GM03348 (cell line): ENCODE measurements around the gene TNFRSF1B.

Experiments
- DNase-seq: peaks from one replicate; pipeline ENCODE4 v3.0.0; 2012; ENCODE audit warnings: low spot score

Gene TNFRSF1B

DNA sequence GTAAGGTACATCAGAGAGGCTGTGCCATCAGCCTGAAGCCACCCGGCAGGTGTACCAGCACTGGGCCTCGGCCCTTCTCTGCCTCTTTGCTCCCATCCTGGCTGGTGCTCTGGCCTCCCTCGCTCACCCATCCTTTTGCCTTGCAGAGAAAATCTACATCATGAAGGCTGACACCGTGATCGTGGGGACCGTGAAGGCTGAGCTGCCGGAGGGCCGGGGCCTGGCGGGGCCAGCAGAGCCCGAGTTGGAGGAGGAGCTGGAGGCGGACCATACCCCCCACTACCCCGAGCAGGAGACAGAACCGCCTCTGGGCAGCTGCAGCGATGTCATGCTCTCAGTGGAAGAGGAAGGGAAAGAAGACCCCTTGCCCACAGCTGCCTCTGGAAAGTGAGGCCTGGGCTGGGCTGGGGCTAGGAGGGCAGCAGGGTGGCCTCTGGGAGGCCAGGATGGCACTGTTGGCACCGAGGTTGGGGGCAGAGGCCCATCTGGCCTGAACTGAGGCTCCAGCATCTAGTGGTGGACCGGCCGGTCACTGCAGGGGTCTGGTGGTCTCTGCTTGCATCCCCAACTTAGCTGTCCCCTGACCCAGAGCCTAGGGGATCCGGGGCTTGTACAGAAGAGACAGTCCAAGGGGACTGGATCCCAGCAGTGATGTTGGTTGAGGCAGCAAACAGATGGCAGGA, 24.5 kb upstream of the TNFRSF1B start:
- DNase-seq = no peak

DNA sequence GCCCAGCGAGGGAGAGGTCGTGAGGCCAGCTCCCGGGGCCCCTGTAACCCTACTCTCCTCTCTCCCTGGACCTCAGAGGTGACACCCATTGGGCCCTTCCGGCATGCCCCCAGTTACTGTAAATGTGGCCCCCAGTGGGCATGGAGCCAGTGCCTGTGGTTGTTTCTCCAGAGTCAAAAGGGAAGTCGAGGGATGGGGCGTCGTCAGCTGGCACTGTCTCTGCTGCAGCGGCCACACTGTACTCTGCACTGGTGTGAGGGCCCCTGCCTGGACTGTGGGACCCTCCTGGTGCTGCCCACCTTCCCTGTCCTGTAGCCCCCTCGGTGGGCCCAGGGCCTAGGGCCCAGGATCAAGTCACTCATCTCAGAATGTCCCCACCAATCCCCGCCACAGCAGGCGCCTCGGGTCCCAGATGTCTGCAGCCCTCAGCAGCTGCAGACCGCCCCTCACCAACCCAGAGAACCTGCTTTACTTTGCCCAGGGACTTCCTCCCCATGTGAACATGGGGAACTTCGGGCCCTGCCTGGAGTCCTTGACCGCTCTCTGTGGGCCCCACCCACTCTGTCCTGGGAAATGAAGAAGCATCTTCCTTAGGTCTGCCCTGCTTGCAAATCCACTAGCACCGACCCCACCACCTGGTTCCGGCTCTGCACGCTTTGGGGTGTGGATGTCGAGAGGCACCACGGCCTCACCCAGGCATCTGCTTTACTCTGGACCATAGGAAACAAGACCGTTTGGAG, 23.7 kb upstream of the TNFRSF1B start:
- DNase-seq = no peak

DNA sequence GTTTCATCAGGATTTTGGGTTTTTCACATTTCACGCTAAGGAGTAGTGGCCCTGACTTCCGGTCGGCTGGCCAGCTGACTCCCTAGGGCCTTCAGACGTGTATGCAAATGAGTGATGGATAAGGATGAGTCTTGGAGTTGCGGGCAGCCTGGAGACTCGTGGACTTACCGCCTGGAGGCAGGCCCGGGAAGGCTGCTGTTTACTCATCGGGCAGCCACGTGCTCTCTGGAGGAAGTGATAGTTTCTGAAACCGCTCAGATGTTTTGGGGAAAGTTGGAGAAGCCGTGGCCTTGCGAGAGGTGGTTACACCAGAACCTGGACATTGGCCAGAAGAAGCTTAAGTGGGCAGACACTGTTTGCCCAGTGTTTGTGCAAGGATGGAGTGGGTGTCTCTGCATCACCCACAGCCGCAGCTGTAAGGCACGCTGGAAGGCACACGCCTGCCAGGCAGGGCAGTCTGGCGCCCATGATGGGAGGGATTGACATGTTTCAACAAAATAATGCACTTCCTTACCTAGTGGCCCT, 23.1 kb upstream of the TNFRSF1B start:
- DNase-seq = peak; percentile 92

DNA sequence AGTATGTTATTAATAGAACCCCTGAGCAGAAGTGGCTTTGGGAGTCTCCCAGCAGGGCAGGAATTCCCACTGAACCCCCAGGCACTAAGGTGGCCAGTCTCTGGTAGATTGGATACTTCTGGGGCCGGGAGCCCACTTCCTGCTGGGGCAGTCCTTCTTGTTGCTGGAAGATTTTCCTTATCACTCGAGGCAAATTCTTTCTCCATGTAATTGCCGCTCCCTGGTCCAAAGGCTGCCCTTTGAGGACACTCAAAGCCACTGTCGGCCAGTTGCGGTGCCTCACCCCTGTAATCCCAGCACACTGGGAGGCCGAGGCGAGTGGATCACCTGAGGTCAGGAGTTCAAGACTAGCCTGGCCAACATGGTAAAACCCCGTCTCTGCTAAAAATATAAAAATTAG, 22.6 kb upstream of the TNFRSF1B start:
- DNase-seq = no peak

DNA sequence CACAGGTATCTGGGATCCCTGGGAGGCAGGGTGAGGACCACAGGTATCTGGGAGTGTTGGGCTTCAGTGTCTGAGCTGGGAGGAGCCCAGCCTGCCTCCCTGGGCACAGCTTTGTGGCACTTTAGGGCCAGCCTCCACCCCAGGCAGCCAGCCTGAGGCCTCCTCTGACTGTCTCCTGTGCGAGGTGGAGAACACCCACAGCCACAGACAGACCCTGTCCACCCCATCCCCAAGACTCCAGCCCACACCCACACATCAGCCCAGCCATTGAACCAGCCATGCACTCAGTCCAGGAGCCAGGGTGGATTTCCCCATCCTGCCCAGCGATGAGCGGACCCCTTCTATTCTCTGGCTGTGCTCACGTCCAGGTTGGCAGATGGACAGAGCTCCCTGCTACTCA, 21.8 kb upstream of the TNFRSF1B start:
- no peak for DNase-seq

DNA sequence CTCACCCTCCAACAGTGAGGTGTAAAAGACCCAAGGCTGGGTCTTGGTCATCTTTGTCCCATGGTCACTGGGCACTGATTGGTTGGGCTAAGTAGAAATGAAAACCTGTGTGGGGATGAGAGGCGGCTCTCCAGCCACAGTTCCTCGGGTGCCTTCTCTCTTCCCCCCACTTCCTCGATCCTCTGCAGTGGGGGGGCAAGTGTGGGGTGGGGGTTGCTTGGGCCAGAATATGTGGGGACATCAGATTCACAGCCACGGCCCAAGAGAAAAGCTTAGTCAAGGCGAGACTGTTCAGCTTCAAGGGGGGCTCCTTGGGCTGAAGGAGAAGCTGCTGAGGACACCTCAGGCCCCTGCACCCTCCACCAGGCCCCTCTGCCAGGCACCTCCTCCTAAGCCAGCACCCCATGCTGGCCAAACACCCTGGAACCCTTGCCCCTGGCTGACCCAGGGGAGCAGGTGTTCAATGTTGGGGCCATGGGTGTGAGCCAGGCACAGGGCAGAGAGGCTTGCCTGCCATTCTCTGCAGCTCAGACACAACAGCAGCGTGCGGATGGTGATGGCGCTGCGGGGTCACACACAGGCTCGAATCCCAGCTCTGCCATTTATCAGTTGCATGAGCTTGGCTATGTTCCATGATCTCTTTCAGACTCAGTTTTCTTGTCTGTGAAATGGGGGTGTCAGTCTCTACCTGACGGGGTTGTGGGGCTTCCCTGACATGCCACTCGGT, 21.0 kb upstream of the TNFRSF1B start:
- no peak for DNase-seq

DNA sequence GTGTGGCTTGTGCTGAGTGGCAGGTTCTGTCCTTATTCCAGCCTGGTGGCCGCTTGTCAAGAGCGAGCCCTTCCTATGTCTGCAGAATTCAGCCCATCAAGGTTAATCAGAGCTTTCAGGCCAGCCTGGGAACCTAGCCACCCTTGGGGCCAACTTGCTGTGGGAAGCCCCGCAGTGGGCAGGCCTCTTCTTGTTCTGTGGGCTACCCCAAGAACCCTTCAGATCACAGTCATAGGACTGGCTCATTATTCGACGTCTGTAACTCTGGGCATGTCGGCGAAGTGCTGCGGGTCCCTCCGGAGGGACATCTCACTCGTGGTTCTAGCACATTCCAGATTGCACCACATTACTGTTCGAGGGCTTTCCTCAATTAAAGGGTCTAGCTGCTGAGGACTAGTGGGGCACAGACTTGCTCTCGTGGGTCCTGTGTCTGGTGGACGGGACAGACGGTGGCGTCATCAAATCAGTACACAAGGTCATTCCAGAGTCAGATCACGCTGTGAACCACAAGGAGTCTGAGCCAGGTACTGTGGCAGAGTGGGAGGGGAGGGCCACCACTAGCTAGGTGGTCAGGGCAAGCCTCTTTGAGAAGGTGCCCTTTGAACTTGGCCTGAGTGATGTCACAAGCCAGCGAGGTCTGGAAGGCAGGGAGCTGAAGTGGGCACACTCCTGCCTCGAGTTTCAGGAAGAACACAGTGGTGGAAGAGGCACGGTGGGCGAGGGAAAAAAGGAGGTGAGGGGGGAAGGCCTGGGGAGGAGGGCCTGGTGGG, 20.3 kb upstream of the TNFRSF1B start:
- DNase-seq = no peak

DNA sequence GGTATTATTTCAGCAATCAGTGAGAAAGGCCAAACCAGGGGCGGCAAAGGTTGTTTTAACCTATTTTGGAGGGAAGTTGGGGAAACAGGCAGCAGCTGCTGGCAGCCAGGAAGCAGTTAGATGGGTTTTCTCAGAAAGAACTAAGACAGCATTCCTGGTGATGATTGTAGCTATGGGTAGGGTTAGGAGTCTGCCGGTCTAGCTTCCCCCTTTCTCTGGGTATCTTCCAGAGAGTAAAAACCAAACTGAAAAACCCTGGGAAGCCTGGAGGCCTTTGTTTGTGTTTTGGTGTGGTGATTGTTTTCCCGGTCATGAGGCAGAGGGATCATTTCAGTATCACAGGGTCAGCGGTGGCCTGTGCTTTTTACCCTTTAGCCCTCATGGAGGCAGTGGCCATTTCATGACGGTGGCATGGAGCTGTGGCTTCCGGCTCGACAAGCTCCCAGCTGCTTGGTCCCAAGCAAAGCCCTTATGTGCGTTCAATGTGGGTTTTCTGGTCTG, 19.5 kb upstream of the TNFRSF1B start:
- DNase-seq = no peak

DNA sequence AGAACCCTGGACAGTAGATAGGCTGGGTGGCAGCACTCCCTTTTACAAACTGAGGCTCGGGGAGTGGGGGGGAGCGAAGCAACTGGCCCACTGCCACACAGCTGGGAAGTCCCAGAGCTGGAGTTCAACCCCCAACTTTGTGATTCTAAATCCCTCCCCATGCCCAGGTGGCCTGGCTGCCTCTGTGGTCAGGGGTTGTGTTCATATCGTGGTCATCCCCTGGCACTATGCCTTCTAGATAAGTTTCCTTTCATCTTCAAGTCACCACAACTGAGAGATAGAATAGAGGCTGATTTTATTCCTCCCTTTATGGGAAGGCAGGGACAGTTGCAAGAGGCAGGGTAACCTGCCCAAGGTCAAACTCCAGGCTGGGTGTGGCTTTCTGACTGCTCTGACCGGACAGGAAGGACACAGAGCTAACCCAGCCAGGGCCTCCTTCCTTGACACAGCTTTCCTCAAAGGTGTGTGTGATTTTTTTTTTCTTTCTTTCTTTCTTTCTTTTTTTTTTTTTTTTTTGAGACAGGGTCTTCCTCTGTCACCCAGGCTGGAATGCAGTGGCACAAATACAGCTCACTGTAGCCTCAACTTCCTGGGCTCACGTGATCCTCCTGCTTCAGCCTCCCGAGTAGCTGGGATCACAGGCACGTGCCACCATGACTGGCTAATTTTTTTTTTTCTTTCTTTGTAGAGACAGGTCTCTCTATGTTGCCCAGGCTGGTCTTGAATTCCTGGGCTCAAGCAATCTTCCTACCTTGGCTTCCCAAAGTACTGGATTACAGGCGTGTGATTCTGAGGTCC, 18.4 kb upstream of the TNFRSF1B start:
- no peak for DNase-seq

DNA sequence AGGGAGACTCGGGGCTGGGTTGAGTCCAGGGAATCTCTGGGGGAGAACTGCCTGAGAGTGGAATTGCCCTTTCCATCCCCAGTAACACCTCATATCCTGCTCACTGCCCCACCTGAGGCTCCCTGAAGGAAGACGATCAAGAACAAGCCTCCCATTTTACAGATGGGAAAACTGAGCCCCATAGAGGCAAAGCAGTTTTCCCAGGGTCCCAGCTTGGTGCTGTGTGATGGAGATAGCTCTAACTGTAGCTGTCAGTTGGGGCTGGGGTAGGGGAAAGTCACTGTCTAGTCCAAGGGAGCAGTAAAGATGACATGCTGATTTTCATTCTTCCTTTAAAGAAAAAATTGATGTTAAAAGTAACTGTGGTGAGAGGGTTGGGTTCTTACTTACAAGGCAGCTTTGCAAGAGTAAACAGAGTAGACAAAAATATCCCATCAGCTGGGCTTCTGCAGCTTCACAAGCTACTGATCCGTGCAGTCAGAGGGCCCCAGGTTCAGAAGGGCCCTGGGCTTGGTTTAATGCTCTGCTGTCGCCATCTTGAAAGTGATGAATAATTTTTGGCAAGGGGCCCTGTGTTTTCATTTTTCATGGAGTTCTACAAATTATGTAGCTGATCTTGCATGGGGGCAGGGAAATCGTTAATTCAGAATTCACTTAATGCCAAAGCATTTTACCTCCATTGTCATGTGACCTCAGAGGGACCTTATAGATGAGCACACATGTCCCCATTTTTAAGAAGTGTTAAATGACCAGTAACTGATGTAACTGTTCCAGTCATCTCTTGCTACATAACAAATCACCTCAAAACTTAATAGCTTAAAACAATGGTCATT, 17.6 kb upstream of the TNFRSF1B start:
- DNase-seq = no peak

DNA sequence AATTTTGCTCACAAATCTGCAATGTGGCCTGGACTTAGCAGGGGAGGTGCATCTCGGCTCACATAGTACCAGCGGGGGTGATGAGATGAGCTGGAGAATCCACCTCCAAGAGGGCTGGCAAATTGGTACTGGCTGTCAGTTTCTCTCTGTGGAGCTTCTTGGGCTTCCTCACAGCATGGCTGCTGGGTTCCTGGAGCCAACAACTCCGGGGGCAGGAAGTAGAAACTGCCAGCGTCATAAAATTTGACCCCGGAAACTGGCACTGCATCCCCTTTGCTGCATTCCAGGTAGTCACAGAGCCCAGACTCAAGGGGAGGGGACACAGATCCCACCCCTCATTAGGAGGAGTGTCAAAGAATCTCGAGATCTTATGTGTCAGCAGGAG, 17.0 kb upstream of the TNFRSF1B start:
- no peak for DNase-seq

DNA sequence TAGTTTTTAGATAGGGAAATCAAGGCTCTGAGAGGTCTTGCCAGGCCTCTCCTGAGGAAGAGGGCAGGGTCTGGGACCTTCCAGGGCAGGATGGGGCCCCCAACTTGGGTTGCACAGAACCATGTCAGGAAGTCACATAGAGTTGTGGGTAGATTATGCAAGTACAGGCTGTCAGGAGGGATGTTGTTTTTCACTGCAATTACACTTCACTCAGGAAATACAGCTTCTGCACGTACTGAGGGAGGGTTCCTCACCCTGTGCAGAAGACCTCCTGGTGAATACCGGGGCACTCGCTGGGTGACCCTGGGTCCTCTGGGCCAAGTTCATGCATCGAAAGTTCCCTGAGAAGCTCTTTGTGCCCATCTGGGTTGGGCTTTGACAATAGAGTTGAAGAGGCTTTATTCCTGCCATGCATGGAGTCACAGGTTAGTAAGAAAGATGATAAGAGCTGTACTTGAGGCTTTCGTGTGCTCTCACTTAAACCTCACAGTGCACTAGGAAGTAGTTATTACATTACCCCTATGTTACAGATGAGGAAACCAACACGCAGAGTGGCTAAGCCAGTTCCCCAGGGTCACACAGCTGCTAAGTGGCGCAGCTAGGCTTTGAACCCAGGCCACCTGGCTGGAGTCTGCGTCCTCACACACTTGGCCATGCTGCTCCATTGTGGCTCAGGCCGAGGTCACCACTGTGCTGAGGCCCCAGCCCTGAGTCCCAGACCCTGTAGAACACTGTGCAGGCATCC, 16.2 kb upstream of the TNFRSF1B start:
- DNase-seq = no peak

DNA sequence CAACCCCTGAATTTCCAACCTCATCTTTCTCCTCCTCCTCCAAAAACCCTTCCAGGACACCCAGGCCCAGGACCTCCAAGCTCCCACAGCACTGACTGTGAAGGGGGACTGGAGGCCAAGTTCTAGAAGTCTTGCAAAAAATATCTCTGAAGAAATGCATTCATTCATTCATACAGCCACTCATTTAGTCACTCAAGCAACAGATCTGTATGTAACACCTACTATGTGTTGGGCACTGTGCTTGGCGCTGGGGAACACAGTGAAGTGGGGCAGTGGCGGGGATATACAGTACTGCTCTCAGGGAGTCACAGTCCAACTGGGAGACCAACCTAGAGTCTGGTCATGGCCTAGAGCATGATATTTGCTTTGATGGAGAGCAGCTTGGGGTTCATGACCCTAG, 15.3 kb upstream of the TNFRSF1B start:
- no peak for DNase-seq

DNA sequence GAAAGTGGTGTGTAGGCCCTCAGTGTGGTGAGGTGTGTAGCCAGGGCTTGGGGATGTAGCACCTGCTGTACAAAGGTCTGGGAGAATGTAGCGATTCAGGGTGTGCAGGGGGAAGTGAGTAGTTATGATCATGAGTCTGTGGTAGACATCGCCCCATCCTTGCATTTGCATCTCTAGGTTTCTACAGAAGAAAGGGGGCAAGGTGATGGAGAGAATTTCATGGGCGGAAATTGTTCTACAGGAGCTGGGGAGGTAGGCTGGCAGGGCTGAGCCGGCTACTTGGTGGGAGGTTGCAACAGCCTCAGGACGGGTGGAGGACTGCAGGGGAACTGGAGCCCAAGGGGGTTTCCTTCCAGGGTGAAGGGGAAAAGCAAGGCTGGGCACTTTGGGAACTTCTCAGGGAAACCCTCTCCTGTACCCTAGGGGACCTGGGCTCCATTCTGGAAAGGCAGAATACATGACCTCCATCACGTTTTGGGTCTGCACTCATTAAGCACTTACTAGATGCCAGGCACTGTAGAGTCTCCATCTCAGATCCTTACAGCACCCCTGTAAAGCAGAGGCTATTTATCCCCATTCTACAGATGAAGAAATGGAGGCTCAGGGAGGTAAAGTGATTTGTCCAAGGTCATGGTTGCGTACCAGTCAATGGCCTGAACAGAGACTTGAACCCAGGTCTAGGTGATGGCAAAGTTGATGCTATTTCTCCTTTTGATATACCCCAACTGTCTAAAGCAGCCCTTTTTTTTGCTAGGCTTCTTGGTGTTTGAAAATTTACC, 14.5 kb upstream of the TNFRSF1B start:
- DNase-seq = no peak

DNA sequence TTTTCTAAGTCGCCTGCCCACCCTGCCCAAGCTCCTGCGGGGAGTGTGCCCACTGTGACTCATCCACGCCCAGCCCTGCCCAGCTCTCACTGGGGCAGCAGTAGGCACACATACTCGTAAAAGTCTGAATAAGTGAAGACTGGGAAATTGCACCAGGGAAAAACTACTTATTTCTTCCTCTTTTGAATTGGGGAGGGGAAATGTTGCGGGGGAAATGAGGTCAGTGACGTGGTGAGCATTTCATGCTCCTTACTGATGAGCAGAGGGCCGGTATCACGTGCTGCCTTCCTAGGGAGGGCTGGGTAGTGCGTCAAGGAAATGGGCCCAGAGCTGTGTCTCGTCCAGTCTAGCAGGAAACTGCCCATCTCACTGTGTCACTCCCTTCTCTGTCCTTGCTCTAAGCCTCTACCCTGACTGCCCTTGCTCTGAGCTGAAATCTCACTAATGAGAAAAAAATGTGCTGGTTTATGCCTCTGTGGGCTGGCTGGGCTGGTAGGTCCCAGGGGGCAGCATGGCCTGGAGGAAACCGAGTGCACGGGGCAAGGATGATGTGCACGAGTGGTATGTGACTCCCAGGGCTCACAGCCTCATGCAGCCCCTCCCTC, 13.5 kb upstream of the TNFRSF1B start:
- DNase-seq = peak; percentile 93

DNA sequence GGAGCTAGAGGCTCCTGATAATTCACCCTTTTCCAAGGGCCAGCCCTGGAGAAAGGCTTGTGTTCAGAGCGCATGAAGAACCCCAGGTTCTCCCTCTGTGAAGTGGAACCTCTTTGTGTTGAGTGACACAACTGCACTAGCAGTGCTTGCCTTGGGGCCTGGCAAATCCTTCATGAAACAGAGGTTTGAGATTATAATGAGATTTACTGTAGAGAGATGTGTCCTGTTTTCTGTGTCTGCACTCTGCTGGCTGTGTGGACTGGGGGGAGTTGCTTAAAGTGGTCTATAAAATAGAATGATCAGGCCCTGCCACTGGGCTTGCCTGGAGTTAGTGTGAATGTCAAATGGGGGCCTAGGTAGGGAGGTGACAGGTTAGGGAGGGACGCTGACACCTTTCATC, 11.5 kb upstream of the TNFRSF1B start:
- DNase-seq = no peak

DNA sequence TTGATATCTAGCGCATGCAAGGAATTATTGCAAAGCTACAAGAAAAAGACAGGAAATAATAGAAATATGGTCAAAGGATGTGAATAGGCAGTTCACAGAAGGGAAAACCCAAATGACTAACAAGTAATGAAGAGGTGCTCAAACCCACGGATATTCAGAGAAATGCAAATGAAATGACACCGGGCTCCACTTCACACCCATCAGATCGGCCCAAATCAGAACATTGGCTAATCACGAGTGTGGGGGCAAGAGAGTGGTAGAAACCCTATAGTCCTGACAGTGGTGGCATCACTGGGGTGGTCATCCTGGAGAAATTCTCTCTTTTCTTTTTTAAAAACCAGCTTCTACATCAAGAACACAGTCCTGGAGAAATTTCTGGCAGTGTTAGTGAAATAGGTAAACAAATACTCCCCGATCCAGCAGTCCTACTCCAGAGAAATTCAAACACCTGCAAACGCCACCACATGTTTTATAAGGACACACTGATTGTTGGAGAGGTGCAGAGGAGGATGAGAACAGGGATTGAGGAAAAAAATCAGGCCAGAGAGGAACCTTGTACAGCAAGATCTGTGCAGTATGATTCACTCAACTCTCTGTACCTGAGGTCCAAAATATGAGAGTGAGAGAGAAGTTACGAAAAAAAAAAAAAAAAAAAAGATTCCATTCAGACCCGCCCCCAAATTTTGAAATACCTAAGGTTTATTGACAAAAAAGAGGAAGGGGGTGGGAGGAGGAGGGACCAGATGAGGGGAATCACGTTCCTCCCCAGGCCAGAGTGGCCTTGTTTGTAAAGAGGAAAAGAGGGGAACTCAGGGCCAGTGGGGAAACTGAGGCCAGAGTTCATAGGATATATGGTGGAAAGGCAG, 9.2 kb upstream of the TNFRSF1B start:
- DNase-seq = no peak
